Measurements from ENCODE around the gene KLHL22. TPM values are rescaled to one million over a fixed set of nuclear protein-coding genes. Genes with fewer than 3 reads are reported as not detected.

The KLHL22 gene
- total and polyA plus RNA-seq, 2 of the 4 experiments (the other 2 are of a cell fraction) = 27.1 to 30.1 TPM

GRCh38 chr22:20457506-20458240 lies 37.9 kb downstream of the KLHL22 start (continued):
- TF ChIP-seq MAFK (IDR thresholded peaks at IDR 0.05; ENCODE audit: low read depth, low read length) = no peak

GRCh38 chr22:20456722-20457076 lies 38.9 kb downstream of the KLHL22 start:
- BruUV-seq (replicated peaks) = no TSS peak
- H4K91ac ChIP-seq (ENCODE audit: insufficient read depth, low read depth, low read length) = no peak overlapping the region
- peaks cover 0 to 12% of the 10 kb centered on the region in 2 experiments; a peak in 2 of 4 replicates for H3K79me1 ChIP-seq (ENCODE audit: low read depth in 1 of 2, low read length in 2 of 2)
- no peak overlapping the region for H2BK5ac ChIP-seq (ENCODE audit: low read depth, low read length, poor library complexity, severe bottlenecking)
- no peak overlapping the region for H2AFZ ChIP-seq (replicated peaks; ENCODE audit: low read length, poor library complexity)
- no peak overlapping the region for H3K9ac ChIP-seq (ENCODE audit: low read depth, low read length)
- TF ChIP-seq USF2 (IDR thresholded peaks at IDR 0.05; ENCODE audit: low read depth, low read length) (no peak), MAFK (IDR thresholded peaks at IDR 0.05; ENCODE audit: low read depth, low read length) (no peak), MAZ (IDR thresholded peaks at IDR 0.05; ENCODE audit: borderline replicate concordance, low read depth, low read length) (no peak), CHD1 (IDR thresholded peaks at IDR 0.05; ENCODE audit: low read depth, low read length) (no peak), CEBPB (IDR thresholded peaks at IDR 0.05; ENCODE audit: low read depth, low read length) (no peak), ELK1 (IDR thresholded peaks at IDR 0.05; ENCODE audit: borderline replicate concordance, low read depth, low read length) (no peak), NFE2L2 (IDR thresholded peaks at IDR 0.05; ENCODE audit: low read depth, low read length) (no peak), RFX5 (IDR thresholded peaks at IDR 0.05; ENCODE audit: low read depth, low read length) (no peak), FOS (IDR thresholded peaks at IDR 0.05; ENCODE audit: low read depth, low read length) (no peak), SMC3 (IDR thresholded peaks at IDR 0.05; ENCODE audit: low read depth, low read length) (no peak), POLR2A (IDR thresholded peaks at IDR 0.05; ENCODE audit: low read depth, low read length) (no peak), RAD21 (IDR thresholded peaks at IDR 0.05; ENCODE audit: low read length) (no peak)
- H3K4me1 ChIP-seq (ENCODE audit: control insufficient read depth, insufficient read depth, low read length) = peaks cover 5% of the 10 kb centered on the region
- no peak overlapping the region for H2BK20ac ChIP-seq (ENCODE audit: low read depth, low read length)
- peak overlapping the region in 1 of 2 experiments; percentile 69; a peak in 1 of 4 replicates for H4K8ac ChIP-seq (ENCODE audit: low read depth in 2 of 2, low read length in 2 of 2)
- no peak overlapping the region for H3K27ac ChIP-seq (ENCODE audit: insufficient read depth, low read length)
- DNase-seq (no peak), ATAC-seq (ENCODE audit: low read depth) (no peak)
- no peaks in the 10 kb centered on the region for H3K9me1 ChIP-seq (ENCODE audit: insufficient read depth, low read length)
- no peak overlapping the region for H2AK5ac ChIP-seq (ENCODE audit: low read depth, low read length)
- no peak overlapping the region for H3K4ac ChIP-seq (ENCODE audit: low read depth, low read length)
- H3K9me3 ChIP-seq (ENCODE audit: control insufficient read depth, insufficient read depth, low read length) = no peaks in the 10 kb centered on the region
- ChIA-PET CTCF (interaction anchor here (0.5 to 1.4 kb wide), 4 partner anchors 9 to 38 kb away, joined by 3 to 12 read pairs (median 5); no protein-coding TSS in a partner anchor), POLR2A (ENCODE audit: unreplicated experiment) (no interaction called here)
- H3K23ac ChIP-seq (ENCODE audit: low read depth, low read length) = no peak overlapping the region
- H4K20me1 ChIP-seq (ENCODE audit: insufficient read depth, low read length) = no peaks in the 10 kb centered on the region
- dilution Hi-C loops (cut with HindIII; ENCODE audit: low sequenced_read_pairs, unreplicated experiment) (no loop called here), intact Hi-C loops (cut with micrococcal nuclease) (loop anchor here (1.0 to 5.0 kb wide), 3 partner anchors 38 to 299 kb away; partner anchors contain the start of gene KLHL22), in situ Hi-C loops (cut with MboI; ENCODE audit: low sequenced_read_pairs) (loop anchor here (10.0 kb wide), 2 partner anchors 62 to 302 kb away; partner anchors contain the start of genes CCDC188 and ZNF74)
- peaks cover 19% of the 10 kb centered on the region for H3K36me3 ChIP-seq (ENCODE audit: control insufficient read depth, insufficient read depth, low read length)
- no peak overlapping the region for H3K14ac ChIP-seq (replicated peaks; ENCODE audit: low read depth, low read length)
- H2BK15ac ChIP-seq (ENCODE audit: low read depth, low read length) = no peak overlapping the region
- H3K4me3 ChIP-seq (ENCODE audit: insufficient read depth, low read depth, low read length) = no peak overlapping the region
- no peak overlapping the region; the same call in 1 of the 2 replicates for H4K5ac ChIP-seq (ENCODE audit: low read depth, low read length)
- H3K18ac ChIP-seq (ENCODE audit: low read depth, low read length) = no peak overlapping the region
- no peaks in the 10 kb centered on the region for H3K27me3 ChIP-seq (ENCODE audit: control insufficient read depth, insufficient read depth, low read length)
- no peak overlapping the region for H2BK120ac ChIP-seq (ENCODE audit: low read depth, low read length)
- WGBS, 2 experiments (ENCODE audit: extremely low coverage in 2 of 2, insufficient read length in 1 of 2) = no CpG with 5 or more reads among the region's 3 CpGs
- no peak overlapping the region for H3K4me2 ChIP-seq (ENCODE audit: low read depth, low read length)
- H2AK9ac ChIP-seq (replicated peaks; ENCODE audit: low read depth, low read length, poor library complexity) = peak overlapping the region; percentile 66
- no peak overlapping the region for H3K56ac ChIP-seq (ENCODE audit: extremely low read depth, insufficient read depth, low read length)

All from IMR-90 (cell line).